Stomach (tissue), 9 donors: ENCODE measurements around the gene MAEA. TPM values are rescaled to one million over a fixed set of nuclear protein-coding genes. Genes with fewer than 3 reads are reported as not detected.

Source experiments
- DNase-seq, 2 donors: peaks; one replicate each; pipeline versions ENCODE4 v3.0.0 to v3.0.0-alpha.2; 2013 to 2019
- H3K27ac ChIP-seq, 5 donors: fragments of 200-600 bp in 4 of 5; sonication (generic) in 4 of 5; one replicate each; pipeline ENCODE4 v1.5.1; 2013 to 2019; ENCODE audit warnings: mild to moderate bottlenecking in 1 of 5, moderate library complexity in 1 of 5
- H3K27me3 ChIP-seq, 3 donors: fragments of 200-600 bp; sonication (generic); one replicate each; pipeline ENCODE4 v1.5.1; 2017 to 2019; ENCODE audit warnings: mixed run types in 1 of 3
- H3K36me3 ChIP-seq, 4 donors: fragments of 200-600 bp; sonication (generic); 1 replicate in 3 of 4; 2 replicates in 1 of 4; pipeline ENCODE4 v1.5.1; 2016 to 2019
- H3K4me1 ChIP-seq, 4 donors: fragments of 200-600 bp; sonication (generic); one replicate each; pipeline ENCODE4 v1.5.1; 2016 to 2019
- H3K4me3 ChIP-seq, 4 donors: fragments of 200-600 bp; sonication (generic) in 3 of 4; one replicate each; pipeline ENCODE4 v1.5.1; 2016 to 2019; ENCODE audit warnings: mild to moderate bottlenecking in 1 of 4
- H3K9me3 ChIP-seq, 4 donors: fragments of 200-600 bp; sonication (generic); one replicate each; pipeline ENCODE4 v1.5.1; 2016 to 2019
- CTCF ChIP-seq, 7 experiments: fragments of 450-650 bp in 4 of 7; fragments of 200-600 bp in 3 of 7; sonication (generic) in 3 of 7; IDR thresholded peaks; one replicate each; pipeline ENCODE4 v1.5.1; 2016 to 2019; ENCODE audit warnings: antibody characterized with exemption in 7 of 7, control low read depth in 2 of 7, mild to moderate bottlenecking in 1 of 7
- EP300 ChIP-seq: sonication (generic); formaldehyde crosslinking; IDR thresholded peaks from one replicate; pipeline ENCODE4 v1.6.1; 2017; ENCODE audit warnings: antibody characterized with exemption
- POLR2A ChIP-seq, 4 donors: fragments of 450-650 bp; IDR thresholded peaks; one replicate each; pipeline ENCODE4 v1.6.1; 2016; ENCODE audit warnings: antibody characterized with exemption in 4 of 4, control low read depth in 2 of 4, mild to moderate bottlenecking in 1 of 4, moderate library complexity in 1 of 4
- POLR2AphosphoS5 ChIP-seq, 3 donors: sonication (generic); formaldehyde crosslinking; IDR thresholded peaks; one replicate each; pipeline ENCODE4 v1.6.1; 2016; ENCODE audit warnings: antibody characterized with exemption in 3 of 3
- WGBS, 5 donors: extraction: QIAGEN DNeasy Blood & Tissue Kit in 3 of 5; methylation state at CpG; one replicate each; pipeline versions ENCODE4 v1.1.5 to v1.1.7; 2013 to 2018; 5-methylcytosine and 5-hydroxymethylcytosine counted together
- intact Hi-C: fragments of 100-400 bp; cut with DNase I; formaldehyde crosslinking; loops from one replicate; pipeline ENCODE4 v1.15.1; 2023; ENCODE audit warnings: low total_unique reads
- polyA plus RNA-seq, 3 donors: library from polyadenylated mRNA; stranded (reverse); fragments of 200-250 nt; gene quantifications; one replicate each; pipeline ENCODE4 v1.2.3, GENCODE V29; 2013
- total RNA-seq, 5 donors: library from RNA; depleted of rRNA; stranded (reverse); fragments of >200 nt; gene quantifications; one replicate each; pipeline versions ENCODE4 v1.1.0 to v1.2.3, GENCODE V29; 2014 to 2016
- donor health status: healthy with polysubstance abuse.
- donor health status: Bipolar disorder and iron deficiency.
- donor health status: healthy.

MAEA gene
- total and polyA plus RNA-seq, 8 donors = 34.0 to 295 (median 63.0) TPM

- 90 to 96% (median 95%) methylated on average over 2 to 14 of the region's 14 CpGs for WGBS, 5 donors
- no peak for DNase-seq
- Histone ChIP-seq H3K9me3 (no peaks in the 10 kb centered on the region), H3K4me3 (no peak overlapping the region), H3K27ac (no peak overlapping the region), H3K4me1 (peaks cover 0 to 10% (median 4%) of the 10 kb centered on the region in 4 donors), H3K27me3 (no peaks in the 10 kb centered on the region), H3K36me3 (peaks cover 19 to 93% (median 81%) of the 10 kb centered on the region in 4 donors)
- intact Hi-C loops = no loop called here
- TF ChIP-seq EP300 (no peak), POLR2AphosphoS5 (IDR thresholded peaks at IDR 0.05) (no peak), POLR2A (IDR thresholded peaks at IDR 0.05) (no peak), CTCF (IDR thresholded peaks at IDR 0.05) (no peak)
Measured at GRCh38 chr4:1374706-1375045, 85.0 kb downstream of the MAEA start.

- TF ChIP-seq CTCF (IDR thresholded peaks at IDR 0.05) = no peak
- TF ChIP-seq EP300 = no peak
- TF ChIP-seq POLR2AphosphoS5 (IDR thresholded peaks at IDR 0.05) = no peak
- TF ChIP-seq POLR2A (IDR thresholded peaks at IDR 0.05) = no peak
- 92 to 97% (median 96%) methylated on average over 33 to 36 of the region's 36 CpGs for WGBS, 5 donors
- no peak for DNase-seq
- H3K27ac ChIP-seq = no peak overlapping the region
- intact Hi-C loops = no loop called here
- H3K36me3 ChIP-seq = peaks cover 19 to 95% (median 84%) of the 10 kb centered on the region in 4 donors
- no peak overlapping the region for H3K4me3 ChIP-seq
- H3K4me1 ChIP-seq = peaks cover 0 to 10% (median 4%) of the 10 kb centered on the region in 4 donors
- H3K9me3 ChIP-seq = no peaks in the 10 kb centered on the region
- no peaks in the 10 kb centered on the region for H3K27me3 ChIP-seq
Measured at GRCh38 chr4:1375051-1375721, 85.5 kb downstream of the MAEA start.

GRCh38 chr4:1375761-1376322 is 86.2 kb downstream of the MAEA start:
- TF ChIP-seq POLR2AphosphoS5 (IDR thresholded peaks at IDR 0.05) (no peak), EP300 (no peak), CTCF (IDR thresholded peaks at IDR 0.05) (no peak), POLR2A (IDR thresholded peaks at IDR 0.05) (no peak)
- Histone ChIP-seq H3K4me1 (peaks cover 0 to 5% (median 1%) of the 10 kb centered on the region in 4 donors), H3K4me3 (no peak overlapping the region), H3K27me3 (no peaks in the 10 kb centered on the region), H3K27ac (no peak overlapping the region), H3K9me3 (no peaks in the 10 kb centered on the region), H3K36me3 (peaks cover 19 to 95% (median 87%) of the 10 kb centered on the region in 4 donors)
- intact Hi-C loops = no loop called here
- WGBS, 5 donors = 73 to 100% (median 89%) methylated on average over 1 to 17 of the region's 17 CpGs
- no peak for DNase-seq

- TF ChIP-seq POLR2AphosphoS5 (IDR thresholded peaks at IDR 0.05) (no peak), EP300 (no peak), POLR2A (IDR thresholded peaks at IDR 0.05) (no peak), CTCF (IDR thresholded peaks at IDR 0.05) (no peak)
- Histone ChIP-seq H3K4me1 (peaks cover 0 to 2% (median 0%) of the 10 kb centered on the region in 4 donors), H3K27me3 (no peaks in the 10 kb centered on the region), H3K4me3 (no peak overlapping the region), H3K9me3 (no peaks in the 10 kb centered on the region), H3K27ac (no peak overlapping the region), H3K36me3 (peaks cover 19 to 95% (median 88%) of the 10 kb centered on the region in 4 donors)
- no peak for DNase-seq
- 91 to 100% (median 93%) methylated on average over 4 to 23 of the region's 23 CpGs for WGBS, 5 donors
- intact Hi-C loops = no loop called here
Measured at GRCh38 chr4:1376391-1376840, 86.7 kb downstream of the MAEA start.
